ENCODE measurements around the gene HPX.
A peak's percentile ranks its signal among the peaks of the same experiment; 100 is the strongest.

The HPX gene

GRCh38 chr11:6480299-6480914, 39.6 kb upstream of the HPX start:
- no peaks in the 10 kb centered on the region for H3K27me3 ChIP-seq (ENCODE audit: control insufficient read depth, insufficient read depth, low read length)
- no peaks in the 10 kb centered on the region for H3K9me3 ChIP-seq (ENCODE audit: control insufficient read depth, insufficient read depth, low read length)
- H3K4me3 ChIP-seq (ENCODE audit: low read depth, low read length): peak overlapping the region; percentile 98
- H3K4me1 ChIP-seq (ENCODE audit: control insufficient read depth, insufficient read depth, low read length): peaks cover 6% of the 10 kb centered on the region
- peak overlapping the region; percentile 97 for H3K9ac ChIP-seq (ENCODE audit: low read depth, low read length)
- H3K36me3 ChIP-seq (ENCODE audit: control insufficient read depth, insufficient read depth, low read length): peaks cover 33% of the 10 kb centered on the region

- Histone ChIP-seq H3K36me3 (ENCODE audit: control insufficient read depth, insufficient read depth, low read length) (peaks cover 30% of the 10 kb centered on the region), H3K4me3 (ENCODE audit: low read depth, low read length) (no peak overlapping the region), H3K27me3 (ENCODE audit: control insufficient read depth, insufficient read depth, low read length) (peaks cover 5% of the 10 kb centered on the region), H3K9ac (ENCODE audit: low read depth, low read length) (no peak overlapping the region), H3K9me3 (ENCODE audit: control insufficient read depth, insufficient read depth, low read length) (no peaks in the 10 kb centered on the region), H3K4me1 (ENCODE audit: control insufficient read depth, insufficient read depth, low read length) (peaks cover 19% of the 10 kb centered on the region)
Observed at GRCh38 chr11:6476571-6476970, 35.8 kb upstream of the HPX start.

- peaks cover 5% of the 10 kb centered on the region for H3K27me3 ChIP-seq (ENCODE audit: control insufficient read depth, insufficient read depth, low read length)
- peaks cover 19% of the 10 kb centered on the region for H3K4me1 ChIP-seq (ENCODE audit: control insufficient read depth, insufficient read depth, low read length)
- H3K9ac ChIP-seq (ENCODE audit: low read depth, low read length): no peak overlapping the region
- no peaks in the 10 kb centered on the region for H3K9me3 ChIP-seq (ENCODE audit: control insufficient read depth, insufficient read depth, low read length)
- peaks cover 30% of the 10 kb centered on the region for H3K36me3 ChIP-seq (ENCODE audit: control insufficient read depth, insufficient read depth, low read length)
- no peak overlapping the region for H3K4me3 ChIP-seq (ENCODE audit: low read depth, low read length)
Observed at GRCh38 chr11:6475936-6476335, 35.1 kb upstream of the HPX start.

- Histone ChIP-seq H3K4me1 (ENCODE audit: control insufficient read depth, insufficient read depth, low read length) (peaks cover 13% of the 10 kb centered on the region), H3K4me3 (ENCODE audit: low read depth, low read length) (peak overlapping the region; percentile 65), H3K27me3 (ENCODE audit: control insufficient read depth, insufficient read depth, low read length) (peaks cover 5% of the 10 kb centered on the region), H3K36me3 (ENCODE audit: control insufficient read depth, insufficient read depth, low read length) (peaks cover 30% of the 10 kb centered on the region), H3K9ac (ENCODE audit: low read depth, low read length) (peak overlapping the region; percentile 16), H3K9me3 (ENCODE audit: control insufficient read depth, insufficient read depth, low read length) (no peaks in the 10 kb centered on the region)
Observed at GRCh38 chr11:6474806-6475500, 34.2 kb upstream of the HPX start.

GRCh38 chr11:6474413-6474792, 33.6 kb upstream of the HPX start:
- Histone ChIP-seq H3K9ac (ENCODE audit: low read depth, low read length) (peak overlapping the region; percentile 87), H3K4me3 (ENCODE audit: low read depth, low read length) (peak overlapping the region; percentile 65), H3K9me3 (ENCODE audit: control insufficient read depth, insufficient read depth, low read length) (no peaks in the 10 kb centered on the region)

GRCh38 chr11:6473451-6474412, 32.9 kb upstream of the HPX start, which contains the start of gene TRIM3:
TSS of gene TRIM3 (minus strand) at chr11:6473941. CDS start at chr11:6465695, 8,246 bp downstream.
- peaks cover 24% of the 10 kb centered on the region for H3K36me3 ChIP-seq (ENCODE audit: control insufficient read depth, insufficient read depth, low read length)
- H3K9me3 ChIP-seq (ENCODE audit: control insufficient read depth, insufficient read depth, low read length): no peaks in the 10 kb centered on the region
- H3K27me3 ChIP-seq (ENCODE audit: control insufficient read depth, insufficient read depth, low read length): peaks cover 5% of the 10 kb centered on the region
- peak within 1 kb of the TSS; percentile 90 for H3K4me3 ChIP-seq (ENCODE audit: low read depth, low read length)
- H3K9ac ChIP-seq (ENCODE audit: low read depth, low read length): peak within 1 kb of the TSS; percentile 87
- H3K4me1 ChIP-seq (ENCODE audit: control insufficient read depth, insufficient read depth, low read length): peaks cover 17% of the 10 kb centered on the region

More at GRCh38 chr11:6474413-6474792, 33.6 kb upstream of the HPX start:
- H3K27me3 ChIP-seq (ENCODE audit: control insufficient read depth, insufficient read depth, low read length): peaks cover 5% of the 10 kb centered on the region
- peaks cover 14% of the 10 kb centered on the region for H3K4me1 ChIP-seq (ENCODE audit: control insufficient read depth, insufficient read depth, low read length)
- H3K36me3 ChIP-seq (ENCODE audit: control insufficient read depth, insufficient read depth, low read length): peaks cover 30% of the 10 kb centered on the region

GRCh38 chr11:6472934-6473333, 32.1 kb upstream of the HPX start:
- H3K9me3 ChIP-seq (ENCODE audit: control insufficient read depth, insufficient read depth, low read length): no peaks in the 10 kb centered on the region
- H3K36me3 ChIP-seq (ENCODE audit: control insufficient read depth, insufficient read depth, low read length): peaks cover 16% of the 10 kb centered on the region
- peaks cover 5% of the 10 kb centered on the region for H3K27me3 ChIP-seq (ENCODE audit: control insufficient read depth, insufficient read depth, low read length)
- peak overlapping the region; percentile 30 for H3K4me3 ChIP-seq (ENCODE audit: low read depth, low read length)
- H3K9ac ChIP-seq (ENCODE audit: low read depth, low read length): no peak overlapping the region
- H3K4me1 ChIP-seq (ENCODE audit: control insufficient read depth, insufficient read depth, low read length): peaks cover 17% of the 10 kb centered on the region

GRCh38 chr11:6469599-6469998, 28.8 kb upstream of the HPX start:
- peaks cover 11% of the 10 kb centered on the region for H3K4me1 ChIP-seq (ENCODE audit: control insufficient read depth, insufficient read depth, low read length)

GRCh38 chr11:6468712-6469495, 28.1 kb upstream of the HPX start:
- H3K4me1 ChIP-seq (ENCODE audit: control insufficient read depth, insufficient read depth, low read length): peaks cover 7% of the 10 kb centered on the region
- H3K9ac ChIP-seq (ENCODE audit: low read depth, low read length): no peak overlapping the region
- no peaks in the 10 kb centered on the region for H3K9me3 ChIP-seq (ENCODE audit: control insufficient read depth, insufficient read depth, low read length)
- H3K36me3 ChIP-seq (ENCODE audit: control insufficient read depth, insufficient read depth, low read length): no peaks in the 10 kb centered on the region
- H3K4me3 ChIP-seq (ENCODE audit: low read depth, low read length): no peak overlapping the region
- H3K27me3 ChIP-seq (ENCODE audit: control insufficient read depth, insufficient read depth, low read length): peaks cover 5% of the 10 kb centered on the region

More at GRCh38 chr11:6469599-6469998, 28.8 kb upstream of the HPX start:
- Histone ChIP-seq H3K4me3 (ENCODE audit: low read depth, low read length) (no peak overlapping the region), H3K9me3 (ENCODE audit: control insufficient read depth, insufficient read depth, low read length) (no peaks in the 10 kb centered on the region), H3K36me3 (ENCODE audit: control insufficient read depth, insufficient read depth, low read length) (no peaks in the 10 kb centered on the region), H3K27me3 (ENCODE audit: control insufficient read depth, insufficient read depth, low read length) (peaks cover 5% of the 10 kb centered on the region), H3K9ac (ENCODE audit: low read depth, low read length) (no peak overlapping the region)

- H3K4me1 ChIP-seq (ENCODE audit: control insufficient read depth, insufficient read depth, low read length): no peaks in the 10 kb centered on the region
- H3K36me3 ChIP-seq (ENCODE audit: control insufficient read depth, insufficient read depth, low read length): peaks cover 24% of the 10 kb centered on the region
- H3K4me3 ChIP-seq (ENCODE audit: low read depth, low read length): no peak overlapping the region
- H3K27me3 ChIP-seq (ENCODE audit: control insufficient read depth, insufficient read depth, low read length): no peaks in the 10 kb centered on the region
- no peak overlapping the region for H3K9ac ChIP-seq (ENCODE audit: low read depth, low read length)
- no peaks in the 10 kb centered on the region for H3K9me3 ChIP-seq (ENCODE audit: control insufficient read depth, insufficient read depth, low read length)
Observed at GRCh38 chr11:6459099-6459450, 18.3 kb upstream of the HPX start.
